Neutrophil (primary cell): ENCODE data around the gene CREBBP.

Experiments used
- H3K27ac ChIP-seq: fragments of 200-600 bp; sonication (generic); 2 replicates; pipeline ENCODE4 v1.5.1; 2016; ENCODE audit warnings: mild to moderate bottlenecking, moderate library complexity
- H3K27me3 ChIP-seq: fragments of 200-600 bp; sonication (generic); 2 replicates; pipeline ENCODE4 v1.6.0; 2016; ENCODE audit warnings: mild to moderate bottlenecking
- H3K36me3 ChIP-seq: fragments of 200-600 bp; sonication (generic); 2 replicates; pipeline ENCODE4 v1.5.1; 2017
- H3K4me1 ChIP-seq, 2 experiments: fragments of 200-600 bp in 1 of 2; sonication (generic) in 1 of 2; 1 replicate in 1 of 2; 2 replicates in 1 of 2; pipeline versions ENCODE4 v1.5.1 to v1.6.1; 2013 to 2016; ENCODE audit warnings: low read depth in 1 of 2, low read length in 1 of 2, mild to moderate bottlenecking in 1 of 2, moderate library complexity in 1 of 2; ENCODE audit not compliant: control insufficient read depth in 1 of 2, insufficient read depth in 1 of 2
- H3K4me3 ChIP-seq, 2 experiments: fragments of 200-600 bp in 1 of 2; sonication (generic) in 1 of 2; 1 replicate in 1 of 2; 2 replicates in 1 of 2; pipeline ENCODE4 v1.5.1; 2013 to 2016; ENCODE audit warnings: low read depth in 1 of 2, low read length in 1 of 2, mild to moderate bottlenecking in 1 of 2, moderate library complexity in 1 of 2
- H3K9me3 ChIP-seq: fragments of 200-600 bp; sonication (generic); 2 replicates; pipeline ENCODE4 v1.5.1; 2016
- CTCF ChIP-seq: fragments of 200-600 bp; sonication (generic); IDR thresholded peaks from 2 replicates; pipeline ENCODE4 v1.5.1; 2016; ENCODE audit warnings: antibody characterized with exemption

CREBBP gene

GRCh38 chr16:3740186-3740585 lies 140.3 kb downstream of the CREBBP start:
- H3K4me3 ChIP-seq, result no peak overlapping the region
- peaks cover 100% of the 10 kb centered on the region for H3K36me3 ChIP-seq
- no peaks in the 10 kb centered on the region for H3K27me3 ChIP-seq
- no peak for TF ChIP-seq CTCF
- H3K9me3 ChIP-seq, result no peaks in the 10 kb centered on the region
- no peak overlapping the region for H3K27ac ChIP-seq
- H3K4me1 ChIP-seq, result peaks cover 7 to 8% of the 10 kb centered on the region in 2 experiments

GRCh38 chr16:3739636-3740035 lies 140.9 kb downstream of the CREBBP start:
- H3K9me3 ChIP-seq, result no peaks in the 10 kb centered on the region
- no peak overlapping the region for H3K27ac ChIP-seq
- no peaks in the 10 kb centered on the region for H3K27me3 ChIP-seq
- H3K36me3 ChIP-seq, result peaks cover 100% of the 10 kb centered on the region
- no peak for TF ChIP-seq CTCF
- H3K4me1 ChIP-seq, result peaks cover 7 to 8% of the 10 kb centered on the region in 2 experiments
- no peak overlapping the region for H3K4me3 ChIP-seq

GRCh38 chr16:3738541-3738940 lies 142.0 kb downstream of the CREBBP start:
- Histone ChIP-seq H3K4me1 (peaks cover 7 to 8% of the 10 kb centered on the region in 2 experiments), H3K27ac (no peak overlapping the region), H3K4me3 (no peak overlapping the region), H3K9me3 (no peaks in the 10 kb centered on the region), H3K27me3 (no peaks in the 10 kb centered on the region), H3K36me3 (peaks cover 100% of the 10 kb centered on the region)
- TF ChIP-seq CTCF, result no peak

- peaks cover 100% of the 10 kb centered on the region for H3K36me3 ChIP-seq
- no peaks in the 10 kb centered on the region for H3K27me3 ChIP-seq
- no peaks in the 10 kb centered on the region for H3K9me3 ChIP-seq
- peaks cover 3 to 4% of the 10 kb centered on the region in 2 experiments for H3K4me1 ChIP-seq
- H3K4me3 ChIP-seq, result no peak overlapping the region
- no peak for TF ChIP-seq CTCF
- H3K27ac ChIP-seq, result no peak overlapping the region
Observed at GRCh38 chr16:3738128-3738527, 142.4 kb downstream of the CREBBP start.

GRCh38 chr16:3737181-3737580 lies 143.3 kb downstream of the CREBBP start:
- no peak for TF ChIP-seq CTCF
- Histone ChIP-seq H3K27me3 (no peaks in the 10 kb centered on the region), H3K4me1 (no peaks in the 10 kb centered on the region), H3K27ac (no peak overlapping the region), H3K9me3 (no peaks in the 10 kb centered on the region), H3K4me3 (no peak overlapping the region), H3K36me3 (peaks cover 100% of the 10 kb centered on the region)

- peaks cover 100% of the 10 kb centered on the region for H3K36me3 ChIP-seq
- H3K27me3 ChIP-seq, result no peaks in the 10 kb centered on the region
- no peak overlapping the region for H3K4me3 ChIP-seq
- H3K4me1 ChIP-seq, result no peaks in the 10 kb centered on the region
- no peaks in the 10 kb centered on the region for H3K9me3 ChIP-seq
- no peak overlapping the region for H3K27ac ChIP-seq
- TF ChIP-seq CTCF, result no peak
Observed at GRCh38 chr16:3736116-3736515, 144.4 kb downstream of the CREBBP start.
